ENCODE data around the gene ZRANB3. TPM values are rescaled to one million over a fixed set of nuclear protein-coding genes. Genes with fewer than 3 reads are reported as not detected.

Gene ZRANB3
- total and polyA plus RNA-seq, 9 donors, result 2.6 to 11.4 (median 7.1) TPM

GRCh38 chr2:135182190-135182589 lies 348.8 kb downstream of the ZRANB3 start:
- Histone ChIP-seq H3K4me1 (ENCODE audit: insufficient read depth) (no peaks in the 10 kb centered on the region), H3K9me3 (no peaks in the 10 kb centered on the region), H3K27me3 (no peaks in the 10 kb centered on the region), H3K36me3 (no peaks in the 10 kb centered on the region), H3K4me3 (no peak overlapping the region), H3K27ac (no peak overlapping the region)
- intact Hi-C loops (cut with DNase I), result no loop called here
- TF ChIP-seq, protein P1, sequence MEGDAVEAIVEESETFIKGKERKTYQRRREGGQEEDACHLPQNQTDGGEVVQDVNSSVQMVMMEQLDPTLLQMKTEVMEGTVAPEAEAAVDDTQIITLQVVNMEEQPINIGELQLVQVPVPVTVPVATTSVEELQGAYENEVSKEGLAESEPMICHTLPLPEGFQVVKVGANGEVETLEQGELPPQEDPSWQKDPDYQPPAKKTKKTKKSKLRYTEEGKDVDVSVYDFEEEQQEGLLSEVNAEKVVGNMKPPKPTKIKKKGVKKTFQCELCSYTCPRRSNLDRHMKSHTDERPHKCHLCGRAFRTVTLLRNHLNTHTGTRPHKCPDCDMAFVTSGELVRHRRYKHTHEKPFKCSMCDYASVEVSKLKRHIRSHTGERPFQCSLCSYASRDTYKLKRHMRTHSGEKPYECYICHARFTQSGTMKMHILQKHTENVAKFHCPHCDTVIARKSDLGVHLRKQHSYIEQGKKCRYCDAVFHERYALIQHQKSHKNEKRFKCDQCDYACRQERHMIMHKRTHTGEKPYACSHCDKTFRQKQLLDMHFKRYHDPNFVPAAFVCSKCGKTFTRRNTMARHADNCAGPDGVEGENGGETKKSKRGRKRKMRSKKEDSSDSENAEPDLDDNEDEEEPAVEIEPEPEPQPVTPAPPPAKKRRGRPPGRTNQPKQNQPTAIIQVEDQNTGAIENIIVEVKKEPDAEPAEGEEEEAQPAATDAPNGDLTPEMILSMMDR (IDR thresholded peaks at IDR 0.05), result no peak
- TF ChIP-seq POLR2A (IDR thresholded peaks at IDR 0.05) (no peak), EP300 (IDR thresholded peaks at IDR 0.05) (no peak)
- no peak for DNase-seq
- 77 to 84% (median 81%) methylated on average over 8 of the region's 8 CpGs for WGBS, 3 donors

DNA sequence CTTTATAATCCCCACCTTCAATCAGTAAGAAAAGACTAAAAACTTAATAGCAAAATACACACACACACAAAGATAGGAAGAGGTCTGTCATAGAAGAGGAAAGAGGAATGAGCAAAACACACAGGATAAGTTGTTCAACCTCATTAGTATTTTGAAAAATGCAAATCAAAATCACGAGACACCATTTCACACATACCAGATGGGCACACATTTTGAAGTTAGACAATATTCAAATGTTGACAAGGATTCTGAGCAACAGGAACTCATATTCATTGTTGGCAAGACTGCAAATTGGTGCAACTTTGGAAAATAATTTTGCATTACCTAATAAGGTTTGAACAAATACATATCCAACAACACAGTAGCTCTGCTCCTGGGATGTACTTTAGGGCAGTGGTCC lies 351.3 kb downstream of the ZRANB3 start:
- no peak for DNase-seq
- no peaks in the 10 kb centered on the region for H3K36me3 ChIP-seq
- H3K4me3 ChIP-seq, result no peak overlapping the region
- H3K27me3 ChIP-seq, result no peaks in the 10 kb centered on the region
- no peak overlapping the region for H3K27ac ChIP-seq
- 73 to 90% (median 82%) methylated on average over 1 of the region's 1 CpG for WGBS, 3 donors
- TF ChIP-seq, protein P1 (IDR thresholded peaks at IDR 0.05), result no peak
- TF ChIP-seq POLR2A (IDR thresholded peaks at IDR 0.05) (no peak), EP300 (IDR thresholded peaks at IDR 0.05) (no peak)
- intact Hi-C loops (cut with DNase I), result no loop called here
- H3K4me1 ChIP-seq (ENCODE audit: insufficient read depth), result no peaks in the 10 kb centered on the region
- no peaks in the 10 kb centered on the region for H3K9me3 ChIP-seq

DNA sequence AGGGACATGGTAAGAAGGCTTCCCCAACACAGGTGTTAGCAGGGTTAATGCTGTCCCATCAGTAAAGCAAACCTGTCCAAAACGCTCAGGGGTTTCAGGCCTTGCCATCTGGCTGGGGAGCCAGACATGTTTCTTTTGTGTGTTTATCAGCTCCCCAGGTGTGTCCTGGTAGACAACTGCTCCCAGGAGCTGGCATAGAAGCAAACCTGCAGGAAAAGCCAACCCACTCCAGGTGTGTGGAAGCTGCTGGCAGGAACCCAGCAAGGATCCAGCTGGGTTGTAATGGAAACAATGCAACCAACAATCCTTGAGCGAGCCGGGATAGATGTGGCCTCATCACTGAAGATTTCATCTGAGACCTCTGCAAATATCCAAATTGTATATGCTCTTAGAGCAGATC lies 355.8 kb downstream of the ZRANB3 start:
- intact Hi-C loops (cut with DNase I), result no loop called here
- Histone ChIP-seq H3K36me3 (no peaks in the 10 kb centered on the region), H3K4me3 (no peak overlapping the region), H3K27me3 (no peaks in the 10 kb centered on the region), H3K27ac (no peak overlapping the region), H3K4me1 (ENCODE audit: insufficient read depth) (no peaks in the 10 kb centered on the region), H3K9me3 (no peaks in the 10 kb centered on the region)
- DNase-seq, result no peak
- no peak for TF ChIP-seq EP300 (IDR thresholded peaks at IDR 0.05)
- TF ChIP-seq POLR2A (IDR thresholded peaks at IDR 0.05), result no peak
- TF ChIP-seq, protein P1 (IDR thresholded peaks at IDR 0.05), result no peak
- WGBS, 3 donors, result 71 to 78% (median 74%) methylated on average over 3 of the region's 3 CpGs

- intact Hi-C loops (cut with DNase I), result no loop called here
- H3K36me3 ChIP-seq, result no peaks in the 10 kb centered on the region
- WGBS, 3 donors, result 92 to 97% (median 94%) methylated on average over 6 of the region's 6 CpGs
Observed at GRCh38 chr2:135174810-135175093, 356.3 kb downstream of the ZRANB3 start.

More at GRCh38 chr2:135174810-135175093, 356.3 kb downstream of the ZRANB3 start:
- Histone ChIP-seq H3K27ac (no peak overlapping the region), H3K9me3 (no peaks in the 10 kb centered on the region), H3K27me3 (no peaks in the 10 kb centered on the region), H3K4me1 (ENCODE audit: insufficient read depth) (no peaks in the 10 kb centered on the region), H3K4me3 (no peak overlapping the region)
- TF ChIP-seq, protein P1 (IDR thresholded peaks at IDR 0.05), result no peak
- TF ChIP-seq POLR2A (IDR thresholded peaks at IDR 0.05), result no peak
- TF ChIP-seq EP300 (IDR thresholded peaks at IDR 0.05), result no peak
- DNase-seq, result no peak

Measured in ovary (tissue), 9 donors.